ENCODE data around the gene NUFIP1. TPM values are rescaled to one million over a fixed set of nuclear protein-coding genes. Genes with fewer than 3 reads are reported as not detected.

NUFIP1 gene
- total RNA-seq, 1 experiment from 2014 or later: 14.0 TPM

DNA sequence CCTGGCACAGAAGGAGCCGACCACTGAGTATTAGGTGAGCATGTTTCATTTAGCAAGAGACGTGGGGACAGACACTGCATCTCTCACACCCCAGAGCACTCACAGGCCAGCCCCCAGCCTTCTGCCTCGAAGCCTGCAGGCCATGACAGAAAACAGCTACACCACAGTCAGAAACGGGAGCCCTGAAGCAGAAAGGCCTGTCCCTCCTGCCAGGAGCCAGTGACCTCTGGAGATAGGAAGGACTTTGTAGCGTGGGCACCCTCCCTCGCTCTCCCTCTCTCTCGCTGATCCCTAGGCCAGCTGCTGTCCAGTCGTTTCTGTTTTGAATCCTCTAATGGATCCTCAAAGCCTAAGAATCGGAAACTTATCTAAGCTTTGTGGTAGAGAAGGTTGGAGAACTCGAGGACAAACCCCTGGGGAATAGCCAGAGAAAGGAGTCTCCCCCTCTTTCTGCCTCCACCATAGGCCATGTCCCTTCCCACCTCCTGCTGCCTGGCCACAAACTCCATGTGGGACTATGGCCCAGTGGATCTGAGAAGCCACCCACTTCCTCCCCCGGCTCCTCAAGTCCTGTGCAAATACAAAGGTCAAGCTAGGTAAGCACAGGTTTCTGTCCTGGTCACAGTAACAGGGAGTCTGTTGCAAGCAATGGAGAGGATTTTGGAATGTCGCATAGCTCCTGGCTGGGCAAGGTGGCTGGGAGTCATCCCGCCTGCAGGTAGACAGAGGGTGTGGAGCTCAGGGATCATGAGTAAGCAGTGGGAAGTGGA lies 95.1 kb downstream of the NUFIP1 start:
- Mint-ChIP-seq H3K4me3 (no peak overlapping the region), H3K9me3 (peaks cover 9% of the 10 kb centered on the region), H3K36me3 (no peaks in the 10 kb centered on the region), H3K4me1 (no peaks in the 10 kb centered on the region), H3K27ac (no peak overlapping the region), H3K27me3 (ENCODE audit: low read depth) (no peaks in the 10 kb centered on the region)
- ChIA-PET POLR2A (no interaction called here), CTCF (interaction anchor here (1.4 kb wide), 1 partner anchor 17 kb away, joined by 4 read pairs; no protein-coding TSS in a partner anchor)
- ATAC-seq (no peak), DNase-seq (ENCODE audit: low spot score) (no peak)
- TF ChIP-seq USF1 (CRISPR knock-in tag; IDR thresholded peaks at IDR 0.05) (no peak), MXD4 (CRISPR knock-in tag; IDR thresholded peaks at IDR 0.05; ENCODE audit: borderline replicate concordance) (no peak), CREB1 (CRISPR knock-in tag; IDR thresholded peaks at IDR 0.05) (no peak), E2F4 (CRISPR knock-in tag; IDR thresholded peaks at IDR 0.05; ENCODE audit: borderline replicate concordance, low read depth) (no peak), PRDM15 (CRISPR knock-in tag; IDR thresholded peaks at IDR 0.05) (peak; percentile 44; the same call in 1 of the 2 replicates)

Other genes starting within 250 kb of the NUFIP1 start
- gene GPALPP1, start 67 bp upstream of the NUFIP1 start, total RNA-seq (2021): 26.1 to 28.9 TPM (median 26.7 TPM) in 3 replicates
- gene GTF2F2, start 131.0 kb upstream of the NUFIP1 start, total RNA-seq (2021): 27.5 to 33.8 TPM (median 29.7 TPM) in 3 replicates
- not detected in 3 replicates for gene KCTD4, start 211.6 kb upstream of the NUFIP1 start, total RNA-seq (2021)

All from WTC11 (cell line).